Measurements from ENCODE around the gene DBNDD2.

DNA sequence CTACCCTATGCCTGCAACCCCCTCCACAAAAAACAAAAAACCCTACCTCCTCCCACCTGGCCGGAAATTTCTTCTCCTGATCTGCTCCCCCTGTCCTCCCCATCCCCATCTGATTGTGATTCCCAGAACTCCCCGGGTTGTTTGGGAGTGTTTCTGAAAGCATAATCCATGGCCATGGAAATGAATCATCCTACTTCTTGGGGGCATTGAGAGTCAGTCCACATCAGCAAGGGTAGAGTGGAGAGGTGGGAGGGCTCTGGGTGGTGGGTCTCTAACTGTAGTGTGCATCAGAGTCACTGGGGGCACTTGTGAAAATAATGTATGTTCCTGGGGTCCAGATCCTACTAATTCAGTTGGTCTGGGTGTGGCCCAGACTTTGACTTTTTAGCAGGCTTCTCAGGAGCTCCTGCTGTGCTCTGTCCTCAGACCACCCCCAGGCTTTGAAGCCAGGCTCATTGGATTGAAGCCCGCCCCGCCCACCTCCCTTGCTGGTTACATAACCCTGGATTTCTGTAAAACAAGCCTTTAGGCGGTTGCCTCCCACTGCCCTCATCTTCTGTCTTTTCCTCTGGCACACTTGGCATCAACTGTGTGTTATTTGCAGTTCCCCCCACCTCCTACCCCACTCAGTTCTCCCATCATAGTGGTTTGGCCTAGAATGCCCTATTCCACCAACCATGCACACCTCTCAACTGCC, 18.4 kb downstream of the DBNDD2 start:
- no peak for TF ChIP-seq EZH2 (IDR thresholded peaks at IDR 0.05; ENCODE audit: borderline replicate concordance, low read length)
- TF ChIP-seq CTCF (conservative IDR thresholded peaks at IDR 0.05 in 1 of 2, IDR thresholded peaks at IDR 0.05 in 1 of 2; ENCODE audit: extremely low read depth in 1 of 2, insufficient read depth in 1 of 2, low read depth in 1 of 2, low read length in 2 of 2) = no peak

Data from mammary epithelial cell (primary cell).